HEK293T (cell line): ENCODE measurements around the gene SUPT3H.

ENCODE experiments used
- BHLHE40 ChIP-seq: fragments of 450-650 bp; IDR thresholded peaks from 2 replicates; pipeline ENCODE4 v1.6.1; 2016; ENCODE audit warnings: mild to moderate bottlenecking, moderate library complexity, borderline replicate concordance
- ELF4 ChIP-seq: fragments of 450-650 bp; IDR thresholded peaks from 2 replicates; pipeline ENCODE4 v1.6.1; 2017; ENCODE audit warnings: antibody characterized with exemption
- FOXM1 ChIP-seq: fragments of 450-650 bp; IDR thresholded peaks from 2 replicates; pipeline ENCODE4 v1.6.1; 2017; ENCODE audit warnings: mild to moderate bottlenecking, borderline replicate concordance
- LEF1 ChIP-seq: fragments of 450-650 bp; IDR thresholded peaks from 2 replicates; pipeline ENCODE4 v1.6.1; 2017; ENCODE audit warnings: mild to moderate bottlenecking, borderline replicate concordance
- SUZ12 ChIP-seq: fragments of 450-650 bp; IDR thresholded peaks from 2 replicates; pipeline ENCODE4 v1.6.1; 2016; ENCODE audit warnings: mild to moderate bottlenecking
- TARDBP ChIP-seq: fragments of 450-650 bp; IDR thresholded peaks from 2 replicates; pipeline ENCODE4 v1.6.1; 2016
- ZNF384 ChIP-seq: fragments of 450-650 bp; IDR thresholded peaks from 2 replicates; pipeline ENCODE4 v1.6.1; 2016

GRCh38 chr6:45206793-45207492 is 170.8 kb downstream of the SUPT3H start:
- TF ChIP-seq BHLHE40 (no peak), ZNF384 (no peak), LEF1 (no peak), TARDBP (no peak), ELF4 (no peak), SUZ12 (no peak), FOXM1 (no peak)
